Mucosa of descending colon (tissue), 3 donors: Measurements from ENCODE around the gene PLA2G2D. TPM values are rescaled to one million over a fixed set of nuclear protein-coding genes. Genes with fewer than 3 reads are reported as not detected.

Experiments used
- ATAC-seq: fragments of 200-7000 bp; cut with Tn5 transposase; one replicate; pipeline ENCODE4 v1.9.1; 2020; ENCODE audit warnings: mild to moderate bottlenecking, moderate library complexity
- DNase-seq, 3 donors: peaks; one replicate each; pipeline ENCODE4 v3.0.0-alpha.2; 2020
- H3K36me3 ChIP-seq: fragments of 200-600 bp; one replicate; pipeline ENCODE4 v1.8.0; 2021; ENCODE audit warnings: low read depth, mild to moderate bottlenecking
- H3K4me1 ChIP-seq: fragments of 200-600 bp; one replicate; pipeline ENCODE4 v1.8.0; 2021; ENCODE audit warnings: low read depth, mild to moderate bottlenecking
- H3K4me3 ChIP-seq: fragments of 200-600 bp; one replicate; pipeline ENCODE4 v1.8.0; 2021; ENCODE audit warnings: mild to moderate bottlenecking
- H3K9me3 ChIP-seq: fragments of 200-600 bp; one replicate; pipeline ENCODE4 v1.8.0; 2021; ENCODE audit warnings: mild to moderate bottlenecking
- CTCF ChIP-seq: fragments of 200-600 bp; IDR thresholded peaks from one replicate; pipeline ENCODE4 v1.8.0; 2022; ENCODE audit warnings: antibody characterized with exemption, mild to moderate bottlenecking
- intact Hi-C, 2 donors: fragments of 100-400 bp; cut with DNase I in 1 of 2; cut with micrococcal nuclease in 1 of 2; formaldehyde crosslinking; loops; one replicate each; pipeline versions ENCODE4 v1.11.0 to v1.11.1; 2022; cut with DNase I, micrococcal nuclease
- total RNA-seq, 3 donors: library from RNA; stranded (reverse); fragmentation: NEBNext Ultra II Directional in 2 of 3; extraction: Animal tissue kit (Norgen Biotek cat#: 25700) in 2 of 3; gene quantifications; one replicate each; pipeline versions ENCODE4 v1.2.1 to v1.2.4, GENCODE V29; 2021 to 2023
- donor health status: DM: no; HTN: no; CAD: no; lungs with moderate emphysema.
- donor health status: DM: no; HTN: no; CAD: no.
- donor health status: DM: no; HTN: yes; CAD: no.

PLA2G2D gene
- total RNA-seq, 3 donors from 2014 or later = 0.22 TPM; not detected in 2

GRCh38 chr1:20078171-20078651, 41.1 kb downstream of the PLA2G2D start:
- no peak for DNase-seq
- intact Hi-C loops = no loop called here
- no peak for TF ChIP-seq CTCF
- no peak for ATAC-seq
- Histone ChIP-seq H3K4me3 (no peak overlapping the region), H3K9me3 (no peaks in the 10 kb centered on the region), H3K36me3 (no peaks in the 10 kb centered on the region), H3K4me1 (no peaks in the 10 kb centered on the region)

GRCh38 chr1:20076710-20077461, 42.5 kb downstream of the PLA2G2D start:
- Histone ChIP-seq H3K36me3 (no peaks in the 10 kb centered on the region), H3K4me1 (no peaks in the 10 kb centered on the region), H3K9me3 (no peaks in the 10 kb centered on the region), H3K4me3 (no peak overlapping the region)
- DNase-seq (no peak), ATAC-seq (no peak)
- intact Hi-C loops = no loop called here
- no peak for TF ChIP-seq CTCF

- intact Hi-C loops = no loop called here
- Histone ChIP-seq H3K9me3 (no peaks in the 10 kb centered on the region), H3K4me3 (no peak overlapping the region), H3K4me1 (no peaks in the 10 kb centered on the region), H3K36me3 (no peaks in the 10 kb centered on the region)
- no peak for ATAC-seq
- TF ChIP-seq CTCF = no peak
- DNase-seq = no peak
Measured at GRCh38 chr1:20076223-20076622, 43.1 kb downstream of the PLA2G2D start.

GRCh38 chr1:20075345-20075744, 44.0 kb downstream of the PLA2G2D start:
- intact Hi-C loops = no loop called here
- no peak for TF ChIP-seq CTCF
- ATAC-seq = no peak
- Histone ChIP-seq H3K36me3 (no peaks in the 10 kb centered on the region), H3K4me3 (no peak overlapping the region), H3K4me1 (no peaks in the 10 kb centered on the region), H3K9me3 (no peaks in the 10 kb centered on the region)
- DNase-seq = no peak

- H3K36me3 ChIP-seq = no peaks in the 10 kb centered on the region
- no peak overlapping the region for H3K4me3 ChIP-seq
- H3K4me1 ChIP-seq = no peaks in the 10 kb centered on the region
- no peak for DNase-seq
- intact Hi-C loops = no loop called here
- ATAC-seq = no peak
- no peaks in the 10 kb centered on the region for H3K9me3 ChIP-seq
- TF ChIP-seq CTCF = no peak
Measured at GRCh38 chr1:20074725-20075171, 44.6 kb downstream of the PLA2G2D start.
